GM12891 (cell line): ENCODE results near the gene RAB27B.

Experiments used
- PAX5 ChIP-seq: IDR thresholded peaks from 2 replicates; pipeline ENCODE4 v1.6.1; 2011; ENCODE audit warnings: low read length, moderate library complexity, mild to moderate bottlenecking; ENCODE audit not compliant: insufficient read depth, severe bottlenecking
- POLR2A ChIP-seq: IDR thresholded peaks from 2 replicates; pipeline ENCODE4 v1.6.1; 2011; ENCODE audit warnings: low read depth, low read length, control low read depth
- POLR2AphosphoS5 ChIP-seq: IDR thresholded peaks from 2 replicates; pipeline ENCODE4 v1.6.1; 2011; ENCODE audit warnings: low read depth, low read length, control low read depth
- TAF1 ChIP-seq: IDR thresholded peaks from 2 replicates; pipeline ENCODE4 v1.6.1; 2011; ENCODE audit warnings: low read depth, low read length, control low read depth

DNA sequence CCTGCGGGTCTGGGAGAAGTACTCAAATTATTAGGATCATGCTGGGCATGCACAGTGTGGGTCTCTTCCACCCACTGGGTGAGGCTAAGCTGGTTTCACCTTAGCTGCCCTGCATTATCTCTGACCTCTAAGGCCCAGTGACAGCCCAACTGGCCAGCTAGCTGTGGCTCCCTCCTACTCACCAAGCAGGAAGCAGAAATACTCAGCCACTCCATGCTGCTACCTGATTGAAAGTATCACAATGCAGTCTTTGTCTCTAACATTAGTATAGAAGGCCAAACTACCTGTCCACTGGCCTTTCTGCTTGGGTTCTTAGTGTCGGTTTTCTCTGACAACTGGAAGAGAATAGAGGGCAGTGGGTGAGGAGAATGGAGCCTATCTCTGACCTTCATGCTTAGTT lies 47.3 kb upstream of the RAB27B start:
- TF ChIP-seq POLR2AphosphoS5 (no peak), PAX5 (no peak), POLR2A (no peak), TAF1 (no peak)
